Stimulated activated naive CD8-positive, alpha-beta T cell treated with anti-CD3 and anti-CD28 coated beads, Interleukin-15, Interleukin-2, amounts not matched to agents 100 ng/mL and 50 ng/mL, for 24 hours (primary cell): ENCODE data around the gene CHM.
"Not testable (repeated sequence)": the region's sequence is repeated elsewhere in the genome, so short reads cannot be mapped to it uniquely, and the experiment has no call there.

ENCODE experiments used
- H3K27ac Mint-ChIP-seq: one replicate; pipeline ENCODE4 v1.8.0; 2021; ENCODE audit warnings: mild to moderate bottlenecking, mixed read lengths
- H3K27me3 Mint-ChIP-seq: one replicate; pipeline ENCODE4 v1.8.0; 2021; ENCODE audit warnings: mixed read lengths
- H3K36me3 Mint-ChIP-seq: one replicate; pipeline ENCODE4 v1.8.0; 2021; ENCODE audit warnings: low read depth, mixed read lengths
- H3K4me1 Mint-ChIP-seq: one replicate; pipeline ENCODE4 v1.8.0; 2021; ENCODE audit warnings: low read depth, mixed read lengths
- H3K4me3 Mint-ChIP-seq: one replicate; pipeline ENCODE4 v1.8.0; 2021; ENCODE audit warnings: mild to moderate bottlenecking, mixed read lengths
- H3K9me3 Mint-ChIP-seq: one replicate; pipeline ENCODE4 v1.8.0; 2021; ENCODE audit warnings: mixed read lengths

CHM gene, protein sequence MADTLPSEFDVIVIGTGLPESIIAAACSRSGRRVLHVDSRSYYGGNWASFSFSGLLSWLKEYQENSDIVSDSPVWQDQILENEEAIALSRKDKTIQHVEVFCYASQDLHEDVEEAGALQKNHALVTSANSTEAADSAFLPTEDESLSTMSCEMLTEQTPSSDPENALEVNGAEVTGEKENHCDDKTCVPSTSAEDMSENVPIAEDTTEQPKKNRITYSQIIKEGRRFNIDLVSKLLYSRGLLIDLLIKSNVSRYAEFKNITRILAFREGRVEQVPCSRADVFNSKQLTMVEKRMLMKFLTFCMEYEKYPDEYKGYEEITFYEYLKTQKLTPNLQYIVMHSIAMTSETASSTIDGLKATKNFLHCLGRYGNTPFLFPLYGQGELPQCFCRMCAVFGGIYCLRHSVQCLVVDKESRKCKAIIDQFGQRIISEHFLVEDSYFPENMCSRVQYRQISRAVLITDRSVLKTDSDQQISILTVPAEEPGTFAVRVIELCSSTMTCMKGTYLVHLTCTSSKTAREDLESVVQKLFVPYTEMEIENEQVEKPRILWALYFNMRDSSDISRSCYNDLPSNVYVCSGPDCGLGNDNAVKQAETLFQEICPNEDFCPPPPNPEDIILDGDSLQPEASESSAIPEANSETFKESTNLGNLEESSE

DNA sequence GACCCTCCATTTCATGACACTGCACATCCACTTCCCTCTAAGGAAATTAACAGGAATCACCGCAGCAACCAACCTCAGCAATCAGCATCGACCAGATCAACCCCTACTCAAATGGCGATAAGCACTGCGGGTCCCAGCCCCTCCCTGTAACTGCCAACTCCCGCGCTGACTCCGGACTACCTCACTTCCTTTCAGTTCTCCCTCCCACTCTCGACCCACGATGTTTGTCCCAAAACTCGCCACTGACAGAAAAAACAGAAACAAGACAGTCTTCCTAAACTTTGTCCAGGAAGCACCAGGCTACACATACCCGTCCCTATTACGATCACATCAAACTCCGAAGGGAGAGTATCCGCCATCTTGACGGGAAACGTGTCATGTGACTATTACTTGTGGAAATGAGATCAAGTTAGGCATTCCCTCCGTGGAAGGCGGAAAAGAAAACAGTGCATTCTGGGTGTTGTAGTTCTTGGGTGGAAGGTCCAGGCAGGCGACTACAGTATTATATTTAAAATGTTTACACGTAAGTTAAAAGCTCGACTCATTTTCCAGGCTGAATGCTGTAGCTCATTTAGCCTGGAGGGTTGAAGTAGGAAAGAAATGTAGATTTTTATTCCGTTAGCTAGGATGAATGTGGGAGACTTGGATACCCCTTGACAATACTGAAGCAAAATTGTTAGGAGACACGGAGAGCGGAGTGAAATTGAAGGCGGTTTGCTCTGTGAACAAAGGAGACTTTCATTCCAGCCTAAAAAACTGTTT lies at the start of gene CHM:
Gene CHM, minus strand, starts transcription at position 385 of the 762 bp plus-strand sequence. Its CDS starts 26 bp downstream, at position 359.
- Mint-ChIP-seq H3K4me1 (peaks cover 14% of the 10 kb centered on the region), H3K27me3 (no peaks in the 10 kb centered on the region), H3K9me3 (no peaks in the 10 kb centered on the region), H3K36me3 (no peaks in the 10 kb centered on the region), H3K27ac (no peak within 1 kb of the TSS), H3K4me3 (no peak within 1 kb of the TSS)

DNA sequence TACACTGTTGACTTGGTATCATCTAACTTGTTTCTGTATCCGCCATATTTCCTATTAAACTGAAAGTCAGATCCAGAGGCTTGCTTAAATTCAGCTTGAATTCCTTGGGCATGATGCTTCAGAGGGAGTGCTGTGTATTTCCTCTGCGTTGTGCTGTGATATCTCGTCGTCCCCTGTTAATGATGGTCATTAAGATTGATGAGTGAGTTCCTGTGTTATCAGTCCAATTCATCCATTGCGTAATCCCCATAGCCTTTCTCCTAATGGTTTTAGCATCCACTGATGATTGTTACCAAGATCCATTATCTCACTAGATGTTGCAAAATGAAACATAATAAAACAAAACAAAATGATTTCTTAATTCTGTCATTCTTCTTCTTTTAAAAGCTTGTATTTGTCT lies 31.3 kb upstream of the CHM start:
- Mint-ChIP-seq H3K36me3 (no peaks in the 10 kb centered on the region), H3K27ac (no peak overlapping the region), H3K9me3 (peaks cover 4% of the 10 kb centered on the region), H3K27me3 (peaks cover 5% of the 10 kb centered on the region), H3K4me3 (no peak overlapping the region), H3K4me1 (no peaks in the 10 kb centered on the region)

DNA sequence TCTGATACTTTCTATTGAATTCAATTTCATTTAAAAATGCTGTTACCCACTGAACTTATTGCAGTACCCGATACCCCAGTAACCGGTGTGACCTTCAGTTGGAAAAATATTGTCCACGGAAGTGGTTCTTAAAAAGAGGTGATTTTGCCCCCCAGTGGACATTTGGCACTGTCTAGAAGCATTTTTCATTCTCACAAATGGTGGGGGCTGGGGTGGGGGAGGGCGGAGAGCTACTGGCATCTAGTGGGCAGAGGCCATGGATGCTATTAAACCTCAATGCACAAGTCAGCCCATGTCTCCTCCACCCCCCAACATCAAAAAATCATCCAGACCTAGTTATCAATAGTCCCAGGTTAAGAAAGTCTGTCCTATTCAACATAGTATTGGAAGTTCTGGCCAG lies 19.6 kb upstream of the CHM start:
- Mint-ChIP-seq H3K4me1 (no peaks in the 10 kb centered on the region), H3K27ac (no peak overlapping the region), H3K36me3 (no peaks in the 10 kb centered on the region), H3K9me3 (no peaks in the 10 kb centered on the region), H3K4me3 (no peak overlapping the region), H3K27me3 (peaks cover 9% of the 10 kb centered on the region)

DNA sequence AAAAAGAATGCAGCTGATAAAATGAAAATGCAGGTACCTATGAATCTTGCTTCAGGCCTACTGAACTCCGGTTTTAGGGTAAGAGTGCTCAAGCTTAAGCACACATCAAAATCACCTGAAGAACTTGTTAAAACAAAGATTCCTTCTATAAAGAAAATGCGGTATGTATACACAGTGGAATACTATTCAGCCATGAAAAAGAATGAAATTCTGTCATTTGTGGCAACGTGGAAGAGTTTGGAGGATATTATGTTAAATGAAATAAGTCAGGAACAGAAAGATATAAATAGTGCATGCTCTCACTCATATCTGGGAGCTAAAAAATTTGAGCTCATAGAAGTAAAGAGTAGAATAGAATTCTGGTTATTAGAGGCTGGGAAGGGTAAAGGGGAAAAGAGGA lies 14.0 kb upstream of the CHM start:
- no peaks in the 10 kb centered on the region for H3K36me3 Mint-ChIP-seq
- no peaks in the 10 kb centered on the region for H3K9me3 Mint-ChIP-seq
- peaks cover 15% of the 10 kb centered on the region for H3K27me3 Mint-ChIP-seq
- no peaks in the 10 kb centered on the region for H3K4me1 Mint-ChIP-seq
- no peak overlapping the region for H3K4me3 Mint-ChIP-seq
- H3K27ac Mint-ChIP-seq: no peak overlapping the region

DNA sequence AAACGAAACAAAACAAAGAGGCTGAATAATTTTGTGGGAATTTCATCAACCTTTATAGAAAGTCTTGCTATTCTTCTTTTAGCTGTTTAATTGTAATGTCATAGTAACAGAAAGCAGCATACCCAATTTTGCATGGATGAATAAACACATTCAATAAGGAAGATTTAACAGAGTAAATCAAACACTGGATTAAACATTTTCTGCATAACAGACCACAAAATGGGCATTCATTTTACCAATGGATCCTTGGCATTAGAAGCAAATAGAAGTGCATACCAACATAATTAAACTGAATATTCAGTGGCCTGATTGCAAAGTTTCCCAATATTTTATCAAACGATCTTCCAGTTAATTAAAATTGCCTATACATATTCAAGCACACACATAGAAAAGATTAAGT lies 4.4 kb upstream of the CHM start:
- Mint-ChIP-seq H3K36me3 (no peaks in the 10 kb centered on the region), H3K27ac (no peak overlapping the region), H3K4me3 (no peak overlapping the region), H3K4me1 (peaks cover 3% of the 10 kb centered on the region), H3K9me3 (no peaks in the 10 kb centered on the region), H3K27me3 (peaks cover 3% of the 10 kb centered on the region)

DNA sequence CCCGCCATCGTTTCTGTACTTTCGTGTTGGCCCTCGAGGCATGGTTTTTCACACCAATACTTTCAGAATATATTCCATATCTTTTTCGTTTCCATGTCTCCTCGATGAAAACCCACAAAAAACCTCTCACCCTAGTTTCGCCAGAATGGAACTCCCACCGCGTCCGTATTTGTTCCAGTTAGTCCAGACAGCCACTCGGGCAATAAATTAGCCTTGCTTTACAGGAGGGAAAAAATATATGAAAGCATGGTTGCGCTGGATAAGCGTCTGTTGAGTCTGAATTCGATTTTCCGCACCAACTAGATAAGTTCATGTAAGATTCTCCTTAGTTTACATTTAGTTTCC lies 550 bp upstream of the CHM start:
- H3K4me1 Mint-ChIP-seq: peaks cover 14% of the 10 kb centered on the region
- H3K36me3 Mint-ChIP-seq: no peaks in the 10 kb centered on the region
- H3K27ac Mint-ChIP-seq: no peak overlapping the region
- H3K4me3 Mint-ChIP-seq: no peak overlapping the region
- no peaks in the 10 kb centered on the region for H3K27me3 Mint-ChIP-seq
- H3K9me3 Mint-ChIP-seq: no peaks in the 10 kb centered on the region

DNA sequence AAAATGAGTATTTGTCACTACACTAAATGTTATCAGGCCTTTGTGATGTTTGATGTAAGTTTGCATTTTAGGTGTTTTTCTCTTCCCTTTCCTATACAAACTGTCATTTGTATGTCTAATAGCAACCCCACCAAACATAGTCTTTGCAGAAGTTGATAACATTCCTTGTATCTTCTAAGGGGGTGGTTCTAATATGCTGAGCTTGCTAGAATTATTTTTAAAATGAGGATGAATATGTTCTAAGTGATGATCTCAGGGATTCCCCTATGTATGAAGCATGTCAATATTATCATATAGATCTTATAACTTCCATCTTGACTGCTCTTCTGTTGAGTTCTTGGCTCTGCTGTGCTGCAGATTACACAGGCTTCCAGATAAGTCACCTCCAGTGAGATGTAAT lies 3.1 kb downstream of the CHM start:
- H3K4me1 Mint-ChIP-seq: peaks cover 21% of the 10 kb centered on the region
- H3K27ac Mint-ChIP-seq: no peak overlapping the region
- no peaks in the 10 kb centered on the region for H3K27me3 Mint-ChIP-seq

DNA sequence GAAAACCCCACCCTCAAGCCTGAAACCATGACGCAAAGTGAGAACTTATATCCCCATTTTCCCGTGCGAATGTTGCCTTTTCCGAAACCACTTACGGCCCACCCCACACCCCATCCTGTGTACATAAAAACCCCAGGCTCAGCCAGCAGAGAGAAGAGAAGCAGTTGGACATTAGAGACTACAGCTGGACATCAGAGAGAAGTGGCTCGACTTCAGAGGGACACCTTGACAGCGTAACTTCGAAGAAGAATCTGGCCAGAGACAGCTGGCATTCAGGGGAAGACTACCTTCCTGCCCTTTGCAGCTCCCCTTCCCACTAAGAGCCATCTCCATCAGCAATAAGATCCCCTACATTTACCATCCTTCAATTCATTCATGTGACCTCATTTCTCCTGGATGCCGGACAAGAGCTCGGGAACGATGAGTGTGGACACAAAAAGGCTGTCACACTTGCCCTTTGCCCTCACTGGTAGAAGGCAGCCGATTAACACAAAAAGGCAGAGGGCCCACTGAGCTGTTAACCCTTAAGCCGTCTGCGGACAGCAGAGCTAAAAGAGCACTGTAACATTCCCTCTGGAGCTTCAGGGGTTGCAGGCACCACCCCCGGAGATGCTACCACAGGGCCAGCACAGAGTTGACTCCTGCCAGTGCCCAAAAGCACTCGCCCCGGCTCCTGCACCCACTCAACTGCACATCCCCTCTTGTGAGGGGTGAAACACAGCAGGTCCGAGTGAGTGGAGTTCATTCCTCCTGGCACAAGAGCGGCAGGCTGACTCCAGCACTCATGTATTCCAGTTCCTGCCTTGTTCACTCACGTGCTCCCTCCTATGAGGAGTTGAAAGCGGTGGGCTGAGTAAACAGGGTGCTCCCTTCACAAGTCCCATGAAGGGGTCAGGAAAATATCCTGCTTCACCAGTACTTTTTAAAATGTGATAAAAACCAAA lies 7.5 kb downstream of the CHM start:
- H3K36me3 Mint-ChIP-seq: peaks cover 13% of the 10 kb centered on the region
- H3K4me1 Mint-ChIP-seq: peaks cover 27% of the 10 kb centered on the region
- no peaks in the 10 kb centered on the region for H3K27me3 Mint-ChIP-seq
- no peak overlapping the region for H3K4me3 Mint-ChIP-seq
- no peak overlapping the region for H3K27ac Mint-ChIP-seq
- H3K9me3 Mint-ChIP-seq: no peaks in the 10 kb centered on the region

More for the DNA sequence above, 3.1 kb downstream of the CHM start:
- Mint-ChIP-seq H3K4me3 (no peak overlapping the region), H3K36me3 (no peaks in the 10 kb centered on the region), H3K9me3 (no peaks in the 10 kb centered on the region)

DNA sequence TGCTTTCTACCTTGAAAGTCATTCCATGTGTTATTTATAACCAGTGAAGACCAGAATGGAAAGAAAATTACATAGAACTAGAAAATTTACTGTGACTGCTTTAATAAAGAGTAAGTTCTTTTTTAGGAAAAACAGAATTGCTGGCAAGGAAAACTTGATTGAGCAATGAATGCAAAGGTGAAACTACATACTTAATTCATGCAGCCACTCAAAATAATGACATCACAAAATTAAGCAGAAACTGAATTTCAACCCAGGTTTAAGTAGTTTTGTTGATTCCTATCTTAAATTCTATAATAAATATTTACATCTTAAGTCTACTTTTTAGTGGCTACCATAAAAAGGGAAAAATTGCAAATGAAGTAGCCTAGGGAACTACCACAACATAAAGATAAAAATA lies 14.0 kb downstream of the CHM start:
- Mint-ChIP-seq H3K27ac (no peak overlapping the region), H3K9me3 (no peaks in the 10 kb centered on the region), H3K4me3 (no peak overlapping the region), H3K36me3 (peaks cover 13% of the 10 kb centered on the region), H3K4me1 (peaks cover 12% of the 10 kb centered on the region), H3K27me3 (no peaks in the 10 kb centered on the region)

DNA sequence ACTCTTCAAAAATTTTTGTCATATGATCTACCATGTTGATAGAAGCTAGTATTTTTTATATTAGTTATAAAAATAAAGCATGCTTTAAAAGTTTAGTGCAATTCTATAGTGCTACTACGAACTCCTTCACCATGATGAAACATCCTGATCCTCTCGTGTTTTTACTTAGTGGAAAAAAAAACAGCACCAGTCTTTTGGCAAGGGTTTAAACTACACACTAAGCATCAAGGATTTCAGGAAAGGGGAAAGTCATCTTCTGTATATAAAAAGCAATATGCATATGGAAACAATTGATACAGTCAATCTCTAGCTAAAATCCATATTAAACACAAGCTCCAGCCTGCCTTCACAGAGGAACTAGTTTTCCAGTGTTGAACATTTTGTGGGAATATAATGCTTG lies 18.7 kb downstream of the CHM start:
- Mint-ChIP-seq H3K4me3 (no peak overlapping the region), H3K27ac (no peak overlapping the region), H3K27me3 (no peaks in the 10 kb centered on the region)

DNA sequence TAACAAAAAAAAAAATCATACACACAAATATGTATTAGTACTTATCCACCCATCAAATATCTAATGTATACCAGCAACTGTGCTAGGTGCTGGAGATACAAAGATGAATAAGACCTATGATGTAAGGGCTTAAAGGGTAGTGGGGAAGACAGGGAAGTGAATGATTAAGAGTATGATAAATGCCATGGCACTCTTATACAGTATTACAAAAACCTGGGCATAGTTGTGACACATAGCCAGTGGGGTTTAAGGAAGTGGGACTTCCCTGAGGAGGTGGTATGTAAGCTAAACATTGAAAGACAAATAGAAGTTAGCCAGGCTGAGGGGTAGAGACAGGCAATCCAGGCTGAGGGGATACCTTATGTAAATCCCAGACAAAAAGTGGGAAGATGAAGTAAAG lies 23.5 kb downstream of the CHM start:
- H3K36me3 Mint-ChIP-seq: peaks cover 18% of the 10 kb centered on the region
- H3K4me3 Mint-ChIP-seq: no peak overlapping the region
- no peaks in the 10 kb centered on the region for H3K27me3 Mint-ChIP-seq
- no peak overlapping the region for H3K27ac Mint-ChIP-seq
- H3K4me1 Mint-ChIP-seq: no peaks in the 10 kb centered on the region
- H3K9me3 Mint-ChIP-seq: no peaks in the 10 kb centered on the region

More for the DNA sequence above, 18.7 kb downstream of the CHM start:
- H3K4me1 Mint-ChIP-seq: no peaks in the 10 kb centered on the region
- no peaks in the 10 kb centered on the region for H3K9me3 Mint-ChIP-seq
- H3K36me3 Mint-ChIP-seq: peaks cover 8% of the 10 kb centered on the region

DNA sequence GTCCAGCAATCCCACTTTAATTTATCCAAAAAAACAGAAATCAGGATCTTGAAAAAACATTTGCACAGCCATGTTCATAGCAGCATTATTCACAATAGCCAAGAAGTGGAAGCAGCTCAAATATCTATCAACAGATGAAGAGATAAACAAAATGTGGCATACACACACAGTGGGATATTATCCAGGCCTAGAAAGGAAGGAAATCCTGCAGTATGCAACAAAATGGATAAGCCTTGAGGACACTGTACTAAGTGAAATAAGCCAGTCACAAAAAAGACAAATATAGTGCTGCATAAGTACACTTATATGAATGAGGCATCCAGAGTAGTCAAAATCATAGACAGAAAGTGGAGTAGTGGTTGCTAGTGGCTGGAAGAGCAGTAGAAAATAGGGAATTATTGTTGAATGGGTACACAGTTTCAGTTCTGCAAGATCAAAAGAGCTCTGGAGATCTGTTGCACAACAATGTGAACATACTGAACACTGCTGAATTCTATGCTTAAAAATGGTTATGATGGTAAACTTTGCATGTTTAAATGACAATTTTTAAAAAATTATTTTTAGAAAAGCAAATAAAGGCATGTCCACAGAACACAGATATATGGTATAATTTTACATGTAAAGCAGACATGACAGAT lies 25.6 kb downstream of the CHM start:
- H3K27ac Mint-ChIP-seq: no peak overlapping the region

DNA sequence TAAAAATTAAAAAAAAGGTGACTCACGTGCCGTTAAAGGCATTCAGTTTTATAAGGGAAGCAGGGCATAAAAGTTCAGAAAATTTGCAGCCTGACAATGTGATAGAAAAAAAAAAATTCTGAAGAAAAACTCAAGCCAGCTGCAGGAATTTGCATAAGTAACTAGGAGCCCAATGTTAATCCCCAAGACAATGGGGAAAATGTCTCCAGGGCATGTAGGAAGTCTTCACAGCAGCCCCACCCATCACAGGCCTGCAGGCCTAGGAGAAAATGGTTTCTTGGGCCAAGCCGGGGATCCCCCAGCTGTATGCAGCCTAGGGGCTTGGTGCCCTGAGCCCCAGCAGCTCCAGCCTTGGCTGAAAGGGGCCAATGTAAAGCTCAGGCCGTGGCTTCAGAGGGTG lies 31.2 kb downstream of the CHM start:
- no peaks in the 10 kb centered on the region for H3K27me3 Mint-ChIP-seq
- H3K36me3 Mint-ChIP-seq: peaks cover 46% of the 10 kb centered on the region
- peaks cover 19% of the 10 kb centered on the region for H3K4me1 Mint-ChIP-seq
- no peak overlapping the region for H3K27ac Mint-ChIP-seq
- H3K9me3 Mint-ChIP-seq: peaks cover 5% of the 10 kb centered on the region
- H3K4me3 Mint-ChIP-seq: no peak overlapping the region

More for the DNA sequence above, 25.6 kb downstream of the CHM start:
- H3K27me3 Mint-ChIP-seq: no peaks in the 10 kb centered on the region
- H3K36me3 Mint-ChIP-seq: peaks cover 30% of the 10 kb centered on the region
- no peaks in the 10 kb centered on the region for H3K9me3 Mint-ChIP-seq
- H3K4me1 Mint-ChIP-seq: no peaks in the 10 kb centered on the region
- no peak overlapping the region for H3K4me3 Mint-ChIP-seq

DNA sequence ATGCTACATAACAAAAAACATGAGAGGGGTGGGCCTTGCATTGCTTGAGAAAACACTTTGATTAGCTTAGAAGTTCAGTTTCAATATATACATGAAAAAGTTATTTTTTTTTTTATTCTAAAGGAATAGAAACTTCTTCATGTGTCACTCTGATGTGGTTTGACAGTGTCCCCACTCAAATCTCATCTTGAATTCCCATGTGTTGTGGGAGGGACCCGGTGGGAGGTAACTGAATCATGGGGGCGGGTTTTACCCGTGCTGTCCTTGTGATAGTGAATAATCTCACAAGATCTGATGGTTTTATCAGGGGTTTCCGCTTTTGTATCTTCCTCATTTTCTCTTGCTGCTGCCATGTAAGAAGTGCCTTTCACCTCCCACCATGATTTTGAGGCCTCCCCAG lies 32.4 kb downstream of the CHM start:
- Mint-ChIP-seq H3K36me3 (peaks cover 50% of the 10 kb centered on the region), H3K4me1 (peaks cover 19% of the 10 kb centered on the region)
- H3K27me3 Mint-ChIP-seq, H3K4me3 Mint-ChIP-seq, H3K27ac Mint-ChIP-seq, H3K9me3 Mint-ChIP-seq: not testable (repeated sequence)
